ENCODE measurements around the gene GRM7.

DNA sequence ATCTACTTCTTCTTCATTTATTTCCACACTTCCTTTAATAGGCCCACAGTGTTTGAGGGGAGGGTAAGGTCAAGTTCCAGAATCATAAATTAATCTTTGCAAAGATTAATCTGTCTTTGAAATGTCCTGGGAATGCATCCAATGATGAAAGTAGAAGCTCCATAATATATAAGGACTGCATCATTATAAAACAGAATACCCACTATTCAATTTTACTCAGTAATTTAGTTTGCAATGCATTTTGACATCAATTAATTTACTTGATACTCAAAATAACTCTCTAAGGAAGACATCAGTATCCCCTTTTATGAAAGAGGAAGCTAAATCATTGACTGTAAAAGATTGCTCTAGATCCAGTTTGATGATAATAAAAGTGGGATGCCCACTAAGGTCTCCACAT is 777.2 kb downstream of the GRM7 start:
- TF ChIP-seq, protein P1, sequence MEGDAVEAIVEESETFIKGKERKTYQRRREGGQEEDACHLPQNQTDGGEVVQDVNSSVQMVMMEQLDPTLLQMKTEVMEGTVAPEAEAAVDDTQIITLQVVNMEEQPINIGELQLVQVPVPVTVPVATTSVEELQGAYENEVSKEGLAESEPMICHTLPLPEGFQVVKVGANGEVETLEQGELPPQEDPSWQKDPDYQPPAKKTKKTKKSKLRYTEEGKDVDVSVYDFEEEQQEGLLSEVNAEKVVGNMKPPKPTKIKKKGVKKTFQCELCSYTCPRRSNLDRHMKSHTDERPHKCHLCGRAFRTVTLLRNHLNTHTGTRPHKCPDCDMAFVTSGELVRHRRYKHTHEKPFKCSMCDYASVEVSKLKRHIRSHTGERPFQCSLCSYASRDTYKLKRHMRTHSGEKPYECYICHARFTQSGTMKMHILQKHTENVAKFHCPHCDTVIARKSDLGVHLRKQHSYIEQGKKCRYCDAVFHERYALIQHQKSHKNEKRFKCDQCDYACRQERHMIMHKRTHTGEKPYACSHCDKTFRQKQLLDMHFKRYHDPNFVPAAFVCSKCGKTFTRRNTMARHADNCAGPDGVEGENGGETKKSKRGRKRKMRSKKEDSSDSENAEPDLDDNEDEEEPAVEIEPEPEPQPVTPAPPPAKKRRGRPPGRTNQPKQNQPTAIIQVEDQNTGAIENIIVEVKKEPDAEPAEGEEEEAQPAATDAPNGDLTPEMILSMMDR (conservative IDR thresholded peaks at IDR 0.05; ENCODE audit: low read length), result no peak
- TF ChIP-seq EZH2phosphoT487 (IDR thresholded peaks at IDR 0.05; ENCODE audit: borderline replicate concordance, low read depth, low read length), result no peak
